ENCODE results near the gene CEP128.
"Not testable (repeated sequence)": the region's sequence is repeated elsewhere in the genome, so short reads cannot be mapped to it uniquely, and the experiment has no call there.

Gene CEP128

DNA sequence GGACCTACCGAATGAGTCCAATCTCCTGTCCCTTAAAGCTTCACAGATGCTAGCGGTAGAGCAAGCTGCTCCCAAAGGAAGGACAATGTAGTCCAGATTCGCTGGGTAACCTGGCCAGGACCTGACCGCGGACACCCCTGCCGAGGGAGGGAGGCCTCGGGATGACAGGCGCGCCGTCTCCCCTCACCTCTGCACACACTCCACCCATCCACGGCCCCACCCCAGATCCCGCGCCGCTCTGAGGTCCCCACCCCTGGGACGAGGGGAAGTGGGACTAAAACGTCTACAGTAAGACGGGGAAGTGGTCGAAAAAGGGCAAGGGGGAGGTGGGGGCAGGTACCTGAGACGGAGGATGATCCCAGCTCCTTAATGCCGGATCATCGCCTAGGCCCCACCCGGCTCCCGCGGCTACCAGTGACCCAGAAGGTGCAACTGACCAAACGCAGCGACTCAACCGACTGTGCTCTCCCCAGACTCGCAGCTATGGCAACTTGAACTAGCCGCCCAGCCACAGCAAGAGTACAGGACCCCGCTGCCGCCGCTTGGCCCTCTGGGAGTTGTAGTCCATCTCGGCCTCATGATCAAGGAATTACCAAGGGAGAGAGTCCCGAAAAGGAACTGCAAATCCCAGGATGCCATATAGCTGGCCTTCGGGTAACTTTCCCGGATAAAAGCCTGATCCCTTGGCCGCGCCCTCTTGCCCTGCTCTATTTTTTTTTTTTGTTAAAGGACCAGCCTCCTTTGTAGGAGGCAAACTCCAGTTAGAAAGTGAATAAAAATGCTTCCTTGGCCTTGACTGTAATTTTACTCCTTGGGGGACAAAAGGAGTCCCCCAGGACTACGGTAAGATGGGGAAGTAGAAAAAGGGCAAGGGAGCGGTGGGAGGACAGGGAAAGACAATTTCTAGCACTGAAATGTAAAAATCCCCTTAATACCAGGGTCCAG lies at the start of gene CEP128:
Gene CEP128, minus strand, starts transcription at position 498 of the 945 bp plus-strand sequence.
- DNase-seq = peak; percentile 78 to 84

DNA sequence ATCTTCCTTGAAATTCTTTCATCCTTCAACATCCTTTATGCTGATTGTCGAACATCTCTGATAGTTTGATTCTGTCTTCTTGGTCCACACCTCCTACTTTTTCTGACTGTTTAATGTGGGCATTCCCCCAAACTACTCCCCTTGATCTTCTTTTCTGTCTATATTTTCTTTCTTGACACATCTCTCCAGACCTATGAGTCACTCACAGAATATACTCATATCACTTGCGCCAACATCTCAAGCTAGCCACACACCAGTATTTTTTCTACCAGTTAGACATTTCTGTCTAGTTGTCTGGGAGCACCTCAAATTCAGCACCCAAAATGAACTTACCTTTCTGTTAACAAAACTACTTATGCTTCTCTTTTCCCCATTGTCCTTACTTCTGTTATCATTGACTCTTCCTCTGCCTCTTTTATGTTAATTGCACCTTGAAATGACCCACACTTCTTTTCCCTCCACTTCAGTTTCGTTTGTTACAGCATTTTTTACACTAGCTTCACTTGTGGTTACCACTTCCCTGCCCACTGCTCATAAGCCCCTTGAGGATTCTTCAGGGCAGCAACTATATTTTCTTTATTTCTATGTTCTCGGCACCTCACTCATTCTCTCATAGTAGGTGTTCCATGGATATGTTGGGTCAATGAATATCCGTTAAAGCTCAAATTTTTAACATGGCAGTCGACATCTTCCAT lies 47.3 kb upstream of the CEP128 start:
- no peak for DNase-seq

DNA sequence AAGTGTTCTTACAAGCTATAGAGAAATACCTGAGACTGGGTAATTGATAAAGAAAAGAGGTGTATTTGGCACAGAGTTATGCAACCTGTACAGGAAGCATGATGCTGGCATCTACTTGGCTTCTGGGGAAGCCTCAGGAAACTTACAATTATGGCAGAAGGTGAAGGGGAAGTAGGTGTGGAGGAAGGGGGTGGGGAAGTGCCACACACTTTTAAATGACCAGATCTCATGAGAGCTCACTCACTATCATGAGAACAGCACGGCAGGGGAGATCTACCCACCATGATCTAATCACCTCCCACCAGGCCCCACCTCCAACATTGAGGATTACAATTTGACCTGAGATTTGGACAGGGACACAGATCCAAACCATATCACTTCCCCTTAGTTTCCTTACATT lies 46.7 kb upstream of the CEP128 start:
- no peak for DNase-seq

DNA sequence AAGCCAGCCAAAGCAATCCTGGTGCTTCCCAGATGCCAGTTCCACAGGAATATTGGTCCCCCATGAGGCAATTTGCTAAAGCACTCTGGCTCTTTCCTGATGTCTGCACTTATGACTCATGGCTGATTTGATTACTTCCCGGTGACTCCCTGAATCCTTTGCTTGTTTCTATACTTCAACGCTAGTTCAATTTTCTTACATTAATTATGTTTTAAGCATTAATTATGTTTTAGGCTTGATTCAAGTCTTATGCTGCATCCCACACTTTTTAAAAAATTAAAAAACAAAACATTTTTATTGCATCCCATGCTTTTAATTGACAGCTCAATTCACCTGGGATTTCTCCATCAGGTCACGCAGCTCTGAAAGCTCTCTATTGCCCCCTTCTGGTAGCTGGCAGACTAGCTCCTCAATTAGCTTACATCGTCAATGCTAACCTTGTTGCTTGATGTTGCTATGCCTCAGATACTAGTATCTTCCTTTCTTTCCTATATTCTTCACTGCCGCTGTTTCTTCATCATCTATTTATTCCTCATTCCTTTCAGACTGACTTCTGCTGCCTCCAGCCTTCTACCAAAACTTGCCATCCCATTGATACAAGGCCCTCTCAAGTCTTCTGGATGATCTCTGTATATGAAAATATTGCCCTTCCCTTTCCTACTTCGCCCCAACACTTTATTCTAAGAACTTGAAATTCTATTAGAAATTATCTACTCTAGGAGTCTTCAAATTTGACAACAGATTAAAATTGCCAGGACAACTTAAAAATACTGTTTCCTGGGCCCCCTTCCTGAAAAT lies 45.9 kb upstream of the CEP128 start:
- DNase-seq = peak; percentile 53 to 57

DNA sequence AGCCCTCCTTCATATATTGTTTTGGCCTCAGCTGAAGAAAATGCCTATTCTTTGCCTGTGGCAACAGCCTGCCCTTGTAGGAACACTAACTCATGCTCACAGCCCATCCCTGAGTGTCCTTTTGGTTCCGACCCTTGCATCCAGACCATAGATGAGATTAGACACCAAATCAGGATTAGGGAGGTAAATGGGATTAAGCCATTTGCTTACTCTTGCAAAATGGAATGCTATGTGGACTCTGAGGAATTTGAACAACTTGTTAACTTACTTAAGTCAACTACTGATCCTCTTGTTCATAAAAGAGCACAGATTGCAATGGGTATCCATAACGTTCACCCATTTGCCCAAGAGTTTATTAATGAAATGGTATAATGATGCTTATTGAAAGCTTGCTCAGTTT lies 41.2 kb upstream of the CEP128 start:
- DNase-seq = no peak

DNA sequence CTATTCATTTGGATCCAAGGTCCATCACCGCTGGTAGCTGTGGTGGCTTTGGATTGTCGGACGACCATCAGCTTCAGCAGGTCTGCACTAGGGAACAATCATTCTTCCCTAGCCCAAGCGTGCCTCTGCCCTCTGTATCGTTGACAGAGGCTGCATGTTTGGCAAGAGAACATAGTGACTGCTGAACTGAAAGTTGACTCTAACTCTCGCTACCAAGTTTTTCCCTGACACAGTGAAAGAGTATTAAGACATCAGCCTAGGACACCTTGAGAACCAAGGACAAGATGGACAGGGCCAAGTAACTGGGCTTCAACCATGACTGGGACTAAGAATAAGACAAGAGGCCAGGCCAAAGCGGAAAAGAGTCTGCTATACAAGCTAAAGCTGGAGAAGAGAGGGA lies 40.1 kb upstream of the CEP128 start:
- no peak for DNase-seq

DNA sequence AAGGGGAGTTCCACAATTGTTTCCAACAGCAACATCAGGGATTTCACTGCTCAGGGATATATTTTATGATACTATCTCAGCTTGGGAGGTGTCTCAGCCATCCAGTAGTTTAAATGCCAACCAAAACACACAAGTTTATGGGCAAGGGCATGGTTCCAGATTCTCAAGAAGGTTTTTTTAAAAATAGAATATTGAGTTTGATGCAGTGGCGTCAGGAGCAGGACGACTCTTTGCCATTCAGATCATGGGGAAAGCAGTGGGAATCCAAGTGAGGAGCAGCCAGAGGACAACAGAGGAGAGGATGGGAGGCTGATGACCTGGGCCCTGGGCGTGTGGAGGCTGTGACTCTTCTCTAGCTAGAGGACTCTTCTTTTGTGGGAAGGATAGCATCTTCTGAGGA lies 39.6 kb upstream of the CEP128 start:
- DNase-seq = no peak

DNA sequence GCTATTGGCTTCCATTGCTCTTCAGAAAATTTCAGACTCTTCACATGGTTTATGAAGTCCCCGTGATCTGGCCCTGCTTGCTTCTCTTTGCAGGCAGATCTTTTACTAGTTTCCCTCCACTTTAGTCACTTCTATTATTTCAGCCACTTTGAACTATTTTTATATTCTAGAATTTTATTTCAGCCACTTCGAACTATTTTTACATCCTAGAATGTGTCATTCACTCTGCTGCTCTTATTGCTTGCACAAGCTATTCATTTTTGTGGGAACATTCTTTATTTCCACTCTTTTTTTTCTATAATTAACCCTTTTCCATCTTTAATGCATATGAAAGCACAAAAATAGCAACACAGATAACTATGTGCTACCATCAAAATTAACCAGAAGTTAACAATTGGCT lies 38.4 kb upstream of the CEP128 start:
- DNase-seq = no peak

DNA sequence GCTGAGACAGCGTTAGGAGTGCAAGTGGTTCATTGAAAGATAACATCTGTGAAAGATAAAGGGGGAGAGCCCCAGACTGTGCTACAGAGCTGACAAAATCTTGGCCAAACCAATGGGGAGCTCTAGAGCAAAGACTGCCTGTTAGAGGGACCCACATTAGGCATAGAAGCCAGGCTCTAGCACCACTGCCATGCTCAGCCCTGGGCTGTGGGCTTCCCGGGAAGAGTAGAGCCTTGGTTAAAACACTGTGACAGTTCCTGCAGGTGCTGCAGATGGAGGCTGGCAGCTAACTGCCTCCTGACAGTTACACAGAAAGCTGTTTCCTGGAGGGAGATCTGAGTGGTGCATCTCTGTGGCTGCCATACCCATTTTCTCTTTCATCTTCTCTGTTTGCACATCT lies 36.9 kb upstream of the CEP128 start:
- DNase-seq = no peak

DNA sequence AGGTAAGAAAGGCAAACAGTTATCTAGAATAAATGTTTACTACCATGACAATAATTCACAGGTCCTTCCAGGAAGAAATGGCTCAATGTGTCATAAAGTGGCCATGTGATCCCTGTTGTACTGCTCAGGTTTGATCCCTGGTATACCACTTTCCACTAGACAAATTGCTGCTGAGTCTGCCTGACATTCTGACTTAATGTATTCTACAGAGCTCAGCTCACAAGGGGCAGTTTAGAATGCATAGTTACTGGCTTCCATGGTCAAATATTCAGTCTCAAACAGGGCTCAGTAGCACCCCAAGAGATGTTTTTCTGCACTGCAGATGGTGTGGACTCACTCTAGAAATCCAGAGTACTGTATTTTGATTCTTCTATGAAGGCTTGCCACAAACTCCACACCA lies 35.7 kb upstream of the CEP128 start:
- no peak for DNase-seq

DNA sequence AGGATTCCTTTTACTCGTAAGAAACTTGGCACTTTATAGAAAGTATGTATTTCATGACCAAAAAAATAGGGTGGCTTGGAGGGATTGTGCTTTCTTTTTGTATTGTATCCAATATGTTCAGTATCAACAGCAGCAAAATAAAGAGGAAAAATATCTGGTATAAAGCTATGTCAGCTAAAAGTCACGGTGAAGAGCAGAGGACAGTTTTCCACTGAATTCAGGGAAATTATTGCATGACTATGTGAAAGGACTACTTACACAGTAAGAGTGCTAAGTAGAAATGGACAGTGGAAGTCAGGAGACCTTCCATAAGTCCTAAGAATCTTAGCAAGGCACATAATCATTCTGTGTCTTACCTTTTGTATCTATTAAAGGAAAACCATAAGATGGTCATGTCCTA lies 33.1 kb upstream of the CEP128 start:
- DNase-seq = no peak

DNA sequence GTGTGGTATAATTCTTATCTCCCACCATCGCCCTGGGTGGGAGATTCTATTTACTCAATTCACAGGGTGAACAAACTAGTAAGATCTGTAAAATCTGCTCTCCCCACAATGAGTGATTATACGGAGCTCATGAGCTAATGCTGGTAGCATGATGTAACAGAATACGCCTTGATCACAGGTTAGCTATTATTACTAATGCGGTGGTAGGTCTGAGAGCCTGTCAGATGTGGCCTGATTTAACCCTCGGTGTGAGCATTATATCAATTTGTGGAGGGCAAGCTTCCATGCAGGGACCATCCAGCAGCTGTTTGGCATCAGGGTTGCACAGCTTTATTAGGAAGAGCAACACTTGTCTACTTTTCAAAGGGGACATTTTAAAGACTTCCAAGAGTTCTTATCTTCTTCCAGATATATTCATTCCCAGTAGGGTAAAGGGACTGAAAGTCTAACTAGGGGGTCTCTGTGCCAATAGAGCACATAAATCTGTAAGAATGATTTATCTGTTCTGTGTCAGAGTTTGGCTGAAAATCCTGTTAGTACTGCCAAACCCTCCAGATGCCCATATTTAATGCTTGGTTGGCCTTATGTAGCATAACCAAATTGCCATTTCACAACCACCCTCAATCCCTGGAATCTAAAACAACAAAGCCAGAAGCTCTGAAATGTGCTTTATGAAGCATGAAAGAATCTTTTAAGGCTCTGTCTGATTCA lies 32.5 kb upstream of the CEP128 start:
- no peak for DNase-seq

DNA sequence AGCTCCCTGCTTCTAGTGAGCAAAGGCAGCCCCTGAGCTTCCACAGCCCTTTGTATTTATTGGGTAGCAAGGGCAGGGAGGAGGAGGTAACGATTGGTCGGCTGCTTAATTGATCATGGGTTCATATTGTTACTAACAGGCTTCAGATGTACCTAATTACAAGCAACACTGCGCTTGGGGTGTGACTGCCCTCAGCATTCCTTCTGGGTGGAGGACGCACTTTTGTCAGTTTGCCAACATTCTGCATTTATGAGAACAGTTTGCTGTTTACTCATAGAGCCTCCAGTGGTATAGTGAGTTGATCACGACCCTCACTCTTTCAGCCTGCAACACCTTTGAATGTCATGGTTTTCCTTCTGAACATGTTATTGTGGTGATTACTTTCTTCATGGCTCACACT lies 23.5 kb upstream of the CEP128 start:
- DNase-seq = no peak

DNA sequence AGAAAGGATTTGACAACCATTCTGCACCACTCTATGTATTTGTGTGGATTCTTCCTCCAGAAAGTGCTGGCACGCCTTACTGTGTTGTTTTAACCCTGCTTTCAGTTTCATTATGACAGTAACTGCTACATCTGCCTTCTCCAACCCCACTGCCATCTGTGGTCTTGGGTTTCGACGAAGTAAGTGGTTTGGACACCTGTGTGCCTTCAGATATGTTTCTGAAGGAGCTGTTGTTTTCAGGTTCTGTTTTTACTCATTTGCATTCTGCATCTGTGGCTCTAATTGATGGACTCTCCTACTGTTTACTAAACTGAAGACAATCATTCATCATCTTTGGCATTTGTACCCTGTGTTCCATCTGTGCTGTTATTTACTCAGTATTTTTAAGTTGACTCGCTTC lies 18.0 kb upstream of the CEP128 start:
- peak in 1 of 2 donors; percentile 32 for DNase-seq

DNA sequence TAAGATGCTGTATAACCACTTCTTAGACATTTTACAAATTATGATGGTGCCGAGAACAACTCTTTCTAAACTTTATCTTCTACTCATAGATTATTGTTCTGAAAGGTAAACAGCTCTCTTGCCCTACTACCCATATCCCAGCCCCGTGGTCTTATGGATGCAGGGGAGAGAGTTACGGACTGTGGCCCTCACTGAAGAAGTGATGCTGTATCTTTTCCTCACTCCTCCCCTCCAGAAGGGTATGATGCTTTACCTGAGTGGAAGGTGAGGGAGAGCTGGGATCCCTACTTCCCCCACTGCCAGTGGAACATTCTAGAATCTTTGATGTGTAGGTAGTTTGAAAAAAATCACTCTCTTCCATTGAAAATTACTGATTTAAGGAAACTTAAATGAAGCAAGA lies 17.4 kb upstream of the CEP128 start:
- no peak for DNase-seq

DNA sequence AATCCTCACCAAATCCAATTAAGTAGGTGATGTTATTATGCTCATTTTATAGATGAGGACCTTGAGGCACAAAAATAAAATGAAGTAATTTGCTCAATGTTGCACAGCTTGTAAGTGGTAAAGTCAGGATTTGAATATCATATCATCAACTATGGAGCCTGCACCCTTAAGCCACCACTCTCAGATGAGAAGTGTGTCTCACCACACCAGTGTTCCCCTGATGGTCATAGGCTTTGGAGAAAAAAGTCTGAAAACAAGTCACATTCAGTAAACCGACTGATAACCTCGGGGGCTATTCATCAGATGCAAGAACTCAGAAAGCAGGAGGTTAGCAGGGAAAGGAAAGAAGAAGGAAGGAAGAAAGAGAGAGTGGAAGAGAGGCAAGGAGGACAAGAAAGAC lies 16.7 kb upstream of the CEP128 start:
- DNase-seq = no peak

DNA sequence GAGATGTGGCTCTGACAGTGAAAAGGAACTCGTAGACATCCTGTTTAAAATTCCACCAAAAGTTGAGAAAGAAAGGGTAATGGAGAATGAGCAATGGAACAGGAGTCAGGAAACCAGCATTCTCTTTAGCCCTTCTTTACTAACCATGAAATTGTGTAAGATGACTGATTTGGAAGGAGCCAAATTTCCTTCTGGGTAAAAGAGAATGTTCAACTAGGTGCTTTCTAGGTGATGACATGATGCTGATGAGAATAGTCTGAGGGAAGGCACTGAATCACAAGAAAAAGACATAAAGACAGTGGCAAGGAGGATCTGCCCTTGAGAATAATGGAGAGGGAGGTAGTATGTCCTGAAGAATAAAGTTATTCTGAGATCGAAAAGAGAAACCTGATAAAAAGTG lies 16.1 kb upstream of the CEP128 start:
- DNase-seq = no peak

DNA sequence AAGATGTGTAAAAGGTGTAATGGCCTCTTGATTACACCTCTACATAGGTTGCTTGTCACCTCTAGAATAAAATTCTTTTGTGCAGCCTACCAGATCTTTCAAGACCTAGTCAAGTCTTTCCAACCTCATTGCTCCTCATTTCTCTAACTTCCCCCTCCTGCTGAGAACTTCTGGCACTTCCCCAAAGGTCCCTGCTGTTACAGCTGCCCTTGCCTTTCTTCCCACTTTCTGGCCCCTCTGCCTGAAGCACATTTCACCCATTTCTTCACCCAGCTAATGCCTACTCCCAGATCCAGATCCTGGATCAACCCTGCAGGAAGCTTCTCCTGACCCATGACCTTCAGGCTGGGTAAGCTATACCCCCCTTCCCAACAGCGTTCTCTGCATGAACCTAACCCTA lies 15.4 kb upstream of the CEP128 start:
- no peak for DNase-seq

DNA sequence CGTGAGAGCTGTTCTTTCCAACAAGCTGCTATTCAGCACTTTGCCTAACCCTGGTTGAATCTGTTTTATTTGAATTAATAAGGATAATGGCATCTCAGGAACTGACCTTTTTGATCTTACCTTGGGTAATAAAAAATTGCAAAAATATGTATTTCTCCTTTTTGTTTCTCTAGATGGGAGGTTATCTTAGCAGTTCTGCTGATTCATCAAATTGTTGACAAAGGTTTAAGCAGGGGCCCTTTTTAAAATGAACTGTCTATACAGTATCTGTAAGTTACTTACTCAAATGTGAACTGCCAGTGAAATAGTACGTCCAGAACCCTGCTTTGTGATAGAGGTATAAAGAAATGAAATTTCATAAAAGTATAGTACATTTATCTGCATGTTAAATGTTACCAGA lies 14.6 kb upstream of the CEP128 start:
- no peak for DNase-seq

DNA sequence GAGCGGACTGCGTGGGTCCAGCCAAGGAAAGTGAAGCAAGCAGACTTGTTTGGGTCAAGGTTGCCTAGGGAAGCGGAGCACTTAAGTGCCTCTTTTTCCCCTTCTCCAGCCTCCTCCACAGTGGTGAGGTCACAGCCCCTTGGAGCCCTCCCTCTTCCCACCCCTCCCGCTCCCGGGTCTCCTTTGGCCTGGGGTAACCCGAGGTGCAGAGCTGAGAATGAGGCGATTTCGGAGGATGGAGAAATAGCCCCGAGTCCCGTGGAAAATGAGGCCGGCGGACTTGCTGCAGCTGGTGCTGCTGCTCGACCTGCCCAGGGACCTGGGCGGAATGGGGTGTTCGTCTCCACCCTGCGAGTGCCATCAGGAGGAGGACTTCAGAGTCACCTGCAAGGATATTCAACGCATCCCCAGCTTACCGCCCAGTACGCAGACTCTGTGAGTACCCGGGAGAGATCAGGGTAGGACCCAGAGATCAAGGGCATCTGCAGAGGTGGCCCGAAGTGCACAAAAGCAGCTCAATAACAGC lies 13.9 kb upstream of the CEP128 start, which contains the start of gene TSHR:
Gene TSHR, plus strand, starts transcription at position 206 of the 526 bp plus-strand sequence. Its CDS starts 60 bp downstream, at position 266.
- DNase-seq = no peak

DNA sequence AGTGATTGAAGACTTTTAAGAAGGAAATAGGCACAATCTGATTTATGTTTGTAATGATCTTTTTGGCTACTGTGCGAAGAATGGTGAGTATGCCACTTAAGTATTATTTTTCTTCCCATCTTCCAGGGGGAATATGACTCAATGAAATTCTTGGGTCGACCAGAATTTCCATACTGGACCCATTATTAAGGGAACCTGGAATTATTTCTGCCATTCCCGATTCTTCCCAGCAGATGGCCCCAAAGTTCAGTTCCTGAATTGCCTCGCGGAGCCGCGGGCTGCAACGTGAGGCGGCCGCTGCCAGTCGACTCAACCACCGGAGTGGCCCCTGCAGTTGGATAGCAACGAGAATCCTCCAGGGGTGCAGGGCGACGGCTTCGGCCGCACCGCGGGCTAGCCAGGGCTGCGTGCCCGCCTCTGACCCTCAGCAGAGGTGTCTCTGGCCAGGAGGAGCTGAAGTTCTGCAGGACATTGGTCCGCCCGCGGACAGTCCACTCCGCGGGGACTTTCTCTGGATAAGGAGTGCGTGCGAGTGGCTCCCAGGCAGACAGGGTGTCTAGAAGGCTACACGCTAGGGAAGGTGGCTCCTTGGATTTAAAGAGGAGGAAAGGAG lies 13.3 kb upstream of the CEP128 start:
- DNase-seq = peak; percentile 71 to 73

DNA sequence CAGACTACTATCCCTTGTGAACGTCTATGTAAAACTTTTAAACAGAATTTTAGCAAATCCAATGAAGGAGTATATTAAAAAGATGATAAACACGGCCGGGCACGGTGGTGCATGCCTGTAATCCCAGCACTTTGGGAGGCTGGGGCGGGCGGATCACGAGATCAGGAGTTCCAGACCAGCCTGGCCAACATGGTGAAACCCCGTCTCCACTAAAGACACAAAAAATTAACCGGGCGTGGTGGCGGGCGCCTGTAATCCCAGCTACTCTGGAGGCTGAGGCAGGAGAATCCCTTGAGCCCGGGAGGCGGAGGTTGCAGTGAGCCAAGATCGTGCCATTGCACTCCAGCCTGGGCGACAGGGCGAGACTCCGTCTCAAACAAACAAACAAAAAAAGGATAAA lies 11.7 kb upstream of the CEP128 start:
- not testable (repeated sequence) for DNase-seq
